NOMO-1 treated with dmso at 0.1 percent for 144 hours (cell line): Measurements from ENCODE around the gene RP9.
A peak's percentile ranks its signal among the peaks of the same experiment; 100 is the strongest.

Experiments used
- DNase-seq: peaks from one replicate; lab custom pipeline; 2025; ENCODE audit not compliant: unreplicated experiment; lab: John Stamatoyannopoulos, UW

The RP9 gene, protein sequence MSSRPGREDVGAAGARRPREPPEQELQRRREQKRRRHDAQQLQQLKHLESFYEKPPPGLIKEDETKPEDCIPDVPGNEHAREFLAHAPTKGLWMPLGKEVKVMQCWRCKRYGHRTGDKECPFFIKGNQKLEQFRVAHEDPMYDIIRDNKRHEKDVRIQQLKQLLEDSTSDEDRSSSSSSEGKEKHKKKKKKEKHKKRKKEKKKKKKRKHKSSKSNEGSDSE

DNA sequence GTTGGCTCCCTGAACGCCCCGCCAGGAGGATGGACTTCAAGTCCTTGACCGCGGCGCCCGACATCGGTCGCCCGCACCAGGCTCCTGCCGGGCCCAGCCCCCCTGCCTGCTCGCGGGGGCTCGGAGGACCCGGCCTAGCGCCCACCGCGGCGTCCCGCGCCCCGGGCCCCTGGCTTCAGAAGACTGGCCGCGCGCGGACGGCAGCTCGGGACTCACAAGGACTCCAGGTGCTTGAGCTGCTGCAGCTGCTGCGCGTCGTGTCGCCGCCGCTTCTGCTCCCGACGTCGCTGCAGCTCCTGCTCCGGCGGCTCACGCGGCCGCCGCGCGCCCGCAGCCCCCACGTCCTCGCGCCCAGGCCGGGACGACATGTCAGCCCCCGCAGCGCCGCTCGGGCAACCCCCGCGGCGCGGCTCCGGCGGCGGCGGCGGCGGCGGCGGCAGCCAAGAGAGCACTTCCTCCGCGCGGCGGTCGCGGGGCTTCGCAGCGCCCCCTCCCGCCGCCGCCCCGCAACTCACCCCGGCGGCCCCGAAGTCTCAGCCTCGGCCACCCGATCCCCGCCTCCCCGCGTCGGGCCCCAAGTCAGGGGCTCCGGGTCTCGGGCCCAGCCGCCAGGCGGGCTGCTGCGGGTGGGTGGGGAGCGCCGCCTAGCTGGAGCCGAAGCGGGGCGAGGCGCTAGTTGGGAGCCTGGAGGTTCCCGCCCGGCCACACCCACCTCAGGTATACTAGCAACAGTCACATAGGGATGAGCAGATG, at the start of gene RP9:
Gene RP9, minus strand, starts transcription at position 400 of the 753 bp plus-strand sequence. Its CDS starts 32 bp downstream, at position 368.
- peak; percentile 88 for DNase-seq

DNA sequence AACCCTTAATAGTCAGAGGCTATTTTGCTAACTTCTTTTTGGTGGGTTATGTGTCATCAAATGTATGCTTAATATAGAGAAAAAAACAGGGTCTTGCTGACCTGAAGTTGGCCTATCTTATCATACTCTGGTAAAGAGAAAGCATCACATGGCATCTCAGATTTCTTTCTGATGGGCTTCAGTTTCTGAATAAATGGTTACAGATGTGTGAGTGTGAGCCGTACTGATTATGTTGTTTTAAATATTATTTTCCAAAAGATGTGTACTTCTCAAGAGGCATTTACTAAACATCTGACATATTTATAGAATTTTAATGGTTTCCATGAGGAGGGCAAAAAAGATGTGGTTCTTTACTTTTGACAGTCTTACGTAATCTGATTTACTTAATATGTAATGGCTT, 48.6 kb upstream of the RP9 start:
- DNase-seq, result no peak

DNA sequence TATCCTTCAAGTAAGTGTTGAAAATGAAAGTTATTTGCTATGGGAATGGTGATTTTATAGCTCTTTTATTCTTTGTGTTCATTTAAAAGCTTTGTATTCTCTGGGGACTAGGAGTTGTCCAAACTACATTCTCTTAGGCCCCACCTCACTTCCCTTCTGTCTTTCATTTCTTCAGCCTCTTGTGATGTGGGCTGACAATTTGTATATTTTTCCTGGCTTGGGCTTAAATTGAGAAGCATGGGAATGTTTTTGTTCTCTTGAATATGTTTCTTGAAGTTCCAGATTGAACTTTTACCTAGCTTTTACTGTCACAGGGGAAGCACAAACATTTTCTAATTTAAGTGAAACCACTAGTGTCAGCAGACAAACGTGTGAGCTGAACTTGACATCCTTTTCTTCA, 48.1 kb upstream of the RP9 start:
- no peak for DNase-seq

DNA sequence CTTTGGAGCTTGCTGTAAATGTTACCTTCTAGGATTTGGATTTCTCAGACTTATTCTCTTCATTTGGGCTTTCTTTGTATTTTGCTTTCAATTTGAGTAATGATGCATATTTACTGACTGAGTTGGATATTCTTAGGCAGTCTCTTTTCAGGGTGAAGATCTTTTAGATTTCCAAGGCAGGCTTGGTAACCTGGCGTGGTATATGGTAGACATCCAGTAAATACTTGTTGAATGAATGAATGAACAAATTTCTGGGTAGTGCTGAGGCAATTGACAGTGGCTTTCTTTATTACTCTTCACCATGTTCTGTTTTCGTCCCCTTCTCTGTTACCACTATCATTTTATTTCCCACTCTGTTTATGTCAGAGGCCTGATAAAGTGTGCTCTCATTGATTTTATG, 47.2 kb upstream of the RP9 start:
- DNase-seq, result no peak

DNA sequence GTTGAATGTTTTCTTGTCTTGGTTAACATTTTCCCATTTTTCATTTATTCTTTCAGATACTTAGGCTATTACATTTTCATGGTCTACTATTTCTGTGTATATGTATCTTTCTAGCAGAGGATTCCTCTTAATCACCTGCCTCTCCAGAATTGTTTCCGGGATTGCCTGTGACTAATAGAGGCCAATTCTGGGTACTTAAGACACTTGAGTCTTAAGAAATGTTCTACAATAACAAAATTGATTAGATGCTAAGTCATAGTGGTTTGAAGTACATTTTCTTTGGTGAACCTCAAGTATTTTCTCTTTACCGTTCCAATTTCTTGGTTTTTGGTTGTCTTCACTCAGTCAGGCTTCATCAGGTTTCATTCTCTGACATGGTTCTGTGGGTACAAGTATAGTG, 46.6 kb upstream of the RP9 start:
- DNase-seq, result no peak

DNA sequence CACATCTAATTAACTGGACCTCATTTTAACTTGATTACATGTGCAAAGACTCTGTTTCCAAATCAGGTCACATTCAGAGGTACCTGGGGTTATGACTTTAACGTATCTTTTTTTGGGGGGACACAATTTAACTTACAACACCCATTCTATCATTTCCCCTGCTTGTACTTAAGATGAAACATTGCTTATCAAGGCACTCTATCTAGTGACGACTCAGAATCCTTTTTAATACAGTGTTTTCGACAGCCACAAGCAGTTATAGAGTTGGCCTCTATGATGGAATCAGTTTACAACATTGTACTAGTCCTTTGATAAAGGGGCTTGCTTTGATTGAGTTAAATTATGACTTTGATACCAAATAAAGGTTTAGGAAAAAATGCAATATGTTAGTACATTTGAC, 42.9 kb upstream of the RP9 start:
- no peak for DNase-seq

DNA sequence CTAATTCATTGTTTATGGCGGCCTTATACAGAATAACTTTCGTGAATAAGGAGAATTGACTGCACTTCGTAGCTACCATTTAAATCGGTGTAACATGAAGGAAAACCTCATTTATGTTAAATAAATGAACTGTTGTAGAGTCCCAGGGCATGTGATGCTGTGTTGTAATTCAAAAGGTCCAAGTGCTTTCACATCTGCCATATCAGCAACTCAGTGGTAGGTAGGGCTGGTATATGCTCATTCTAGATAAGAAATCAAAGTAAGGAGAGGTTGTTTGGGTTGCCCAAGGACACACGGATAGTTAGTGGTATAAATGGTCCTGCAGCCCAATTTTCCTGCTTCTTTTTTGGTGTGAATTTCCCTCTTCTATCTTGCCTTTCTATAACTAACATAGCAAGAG, 36.0 kb upstream of the RP9 start:
- no peak for DNase-seq

DNA sequence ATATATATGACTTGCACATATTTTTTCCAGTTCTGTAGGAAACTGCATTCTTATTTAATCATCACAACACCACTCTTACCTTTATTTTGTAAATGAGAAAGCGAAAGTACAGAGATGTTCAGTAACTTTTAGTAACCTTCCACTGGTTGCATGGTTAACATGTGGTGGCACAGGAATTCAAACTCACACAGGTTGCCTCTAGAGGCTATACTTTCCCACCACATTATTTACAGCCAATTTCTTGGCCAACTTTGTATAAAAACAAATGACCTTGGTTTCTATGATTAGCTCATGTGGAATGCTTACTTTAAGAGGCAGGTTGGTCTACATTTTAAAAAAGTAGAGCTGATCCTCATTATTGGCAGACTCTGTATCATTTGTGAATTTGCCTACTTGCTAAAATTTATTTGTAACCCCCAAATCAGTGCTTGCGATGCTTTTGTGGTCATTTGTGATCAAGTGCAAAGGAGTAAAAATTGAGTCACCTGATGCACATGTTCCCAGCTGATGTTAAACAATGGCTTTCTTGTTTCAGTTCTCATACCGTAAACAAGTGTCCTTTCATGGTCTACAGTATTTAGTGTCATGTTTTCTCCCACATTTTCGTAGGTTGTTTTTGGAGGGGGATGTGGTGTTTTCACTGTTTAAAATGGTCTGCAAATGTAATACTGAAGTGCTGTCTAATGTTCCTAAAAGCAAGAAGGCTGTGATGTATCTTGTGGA, 35.0 kb upstream of the RP9 start:
- no peak for DNase-seq

DNA sequence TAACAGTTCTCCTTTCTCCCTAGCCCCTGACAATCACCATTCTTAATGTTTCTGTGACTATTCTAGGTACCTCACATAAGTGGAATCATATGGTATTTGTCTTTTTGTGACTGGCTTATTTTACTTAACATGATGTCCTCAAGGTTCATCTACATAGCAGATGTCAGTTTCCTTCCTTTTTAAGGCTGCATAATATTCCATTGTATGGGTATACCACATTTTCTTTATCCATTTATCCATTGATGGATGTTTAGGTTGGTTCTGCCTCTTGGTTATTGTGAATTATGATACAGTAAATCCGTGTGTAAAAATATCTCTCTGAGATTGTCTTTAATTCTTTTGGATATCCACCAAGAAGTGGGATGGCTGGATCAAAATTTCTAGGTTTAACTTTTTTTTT, 33.4 kb upstream of the RP9 start:
- DNase-seq, result no peak

DNA sequence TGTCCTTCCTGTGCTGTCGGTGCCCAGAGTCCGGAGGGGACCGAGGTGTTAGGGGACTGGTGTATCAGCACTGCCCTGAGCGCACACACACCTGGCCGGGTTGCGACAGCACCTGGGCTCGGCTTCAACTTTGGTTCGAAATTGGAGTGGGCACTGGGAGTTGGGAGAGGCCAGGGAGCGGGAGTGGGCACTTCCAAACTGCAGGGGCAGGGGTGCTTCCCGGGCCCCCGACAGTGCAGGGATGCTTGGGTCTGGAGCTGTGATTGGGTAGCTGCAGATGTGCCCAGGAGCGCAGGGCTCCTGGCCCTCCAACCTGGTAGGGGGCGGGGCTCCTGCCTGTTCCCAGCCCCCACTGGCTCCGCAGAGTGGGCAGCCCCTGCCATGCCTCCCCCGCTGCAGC, 27.9 kb upstream of the RP9 start:
- no peak for DNase-seq

DNA sequence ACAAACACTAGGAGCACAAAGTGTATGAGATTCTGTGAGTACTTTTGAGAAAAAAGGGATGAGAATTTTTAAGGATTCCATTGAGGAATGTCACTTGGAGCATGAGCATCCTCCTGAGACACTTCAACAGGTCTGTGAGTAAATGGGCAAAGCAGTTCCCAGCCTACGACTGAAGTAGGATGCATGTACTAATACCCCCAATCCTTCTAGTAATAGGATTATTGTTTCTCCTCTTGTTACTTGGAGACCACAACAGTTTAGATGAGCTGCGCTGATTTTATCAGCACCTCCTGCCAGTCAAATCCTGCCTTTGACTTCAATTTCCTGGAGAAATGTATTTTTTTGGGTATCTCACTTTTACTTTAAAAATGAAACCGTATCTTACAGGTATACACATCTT, 21.0 kb upstream of the RP9 start:
- no peak for DNase-seq

DNA sequence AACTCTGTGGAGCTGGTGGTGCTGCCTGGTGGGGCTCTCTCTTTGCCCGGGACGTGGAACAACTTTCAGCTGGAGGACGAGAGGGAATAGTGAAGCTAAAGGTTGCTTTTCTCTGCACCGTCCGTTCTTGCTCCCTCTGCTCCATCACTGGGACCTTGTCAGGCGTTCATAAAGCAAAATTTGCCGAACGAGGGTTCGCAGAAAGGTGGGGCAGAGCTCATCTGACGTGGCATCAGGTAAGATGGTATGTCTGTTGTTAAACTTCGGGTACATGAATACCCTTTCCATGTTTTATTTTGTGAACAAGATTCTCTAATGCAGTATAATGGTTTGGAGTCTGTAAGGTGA, 20.6 kb upstream of the RP9 start:
- no peak for DNase-seq

DNA sequence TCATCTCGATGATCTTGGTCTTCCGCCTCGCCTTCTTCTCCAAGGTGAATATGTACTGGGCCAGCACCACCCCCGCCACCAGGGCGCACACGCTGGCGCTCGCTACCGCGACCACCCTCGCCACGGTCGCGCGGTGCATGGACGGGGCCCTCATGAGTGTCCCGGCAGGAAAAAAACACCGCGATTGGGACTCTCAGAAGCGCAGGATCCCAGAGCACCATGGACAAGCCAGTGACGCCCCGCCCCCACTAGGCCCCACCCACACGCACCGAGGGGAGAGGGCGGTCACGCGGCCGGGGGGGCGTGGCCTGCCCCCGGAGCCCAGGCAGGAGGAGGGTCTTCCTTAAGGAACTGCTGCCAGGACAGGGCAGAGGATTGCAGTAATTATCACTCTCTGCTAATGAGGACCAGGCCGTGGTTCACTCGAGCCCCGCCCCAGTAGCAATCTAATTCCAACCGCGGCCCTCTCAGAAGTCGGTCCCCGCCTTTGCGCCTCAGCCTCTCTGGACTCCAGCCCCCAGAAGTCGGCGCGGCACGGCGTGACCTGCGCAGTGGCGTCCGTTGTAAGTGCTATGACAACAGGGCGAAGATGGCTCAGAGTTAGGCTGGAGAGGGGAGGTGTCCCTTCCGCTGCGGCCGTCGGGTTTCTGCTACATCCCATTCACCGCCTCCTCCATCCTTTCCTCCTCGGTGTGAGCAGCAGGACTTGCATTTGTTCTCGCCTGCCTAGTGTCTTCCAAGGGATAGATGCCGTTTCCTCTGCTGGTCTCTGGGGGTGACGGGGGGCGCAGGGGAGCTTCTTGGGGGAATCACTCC, 20.0 kb upstream of the RP9 start, which contains the start of gene BBS9:
Gene BBS9, plus strand, starts transcription at position 575 of the 816 bp plus-strand sequence. CDS start 16,689 bp downstream, outside the sequence.
- DNase-seq, result peak; percentile 98

DNA sequence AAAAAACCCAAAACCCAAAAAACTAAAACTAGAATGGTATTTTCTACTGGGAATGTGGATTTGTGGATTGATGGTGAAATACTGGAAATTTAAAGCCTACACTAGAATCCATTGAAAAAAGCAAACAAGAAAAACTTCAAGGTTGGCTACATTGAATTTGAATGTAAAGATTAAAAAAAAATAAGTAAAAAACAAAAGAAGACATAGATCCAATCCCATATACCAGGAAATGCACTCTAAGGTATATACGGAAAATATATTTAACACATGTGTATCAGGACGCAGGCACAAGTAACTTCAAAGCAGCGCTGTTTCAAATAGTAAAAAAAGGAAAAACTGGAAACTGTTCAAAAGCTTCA, 19.4 kb upstream of the RP9 start:
- no peak for DNase-seq

DNA sequence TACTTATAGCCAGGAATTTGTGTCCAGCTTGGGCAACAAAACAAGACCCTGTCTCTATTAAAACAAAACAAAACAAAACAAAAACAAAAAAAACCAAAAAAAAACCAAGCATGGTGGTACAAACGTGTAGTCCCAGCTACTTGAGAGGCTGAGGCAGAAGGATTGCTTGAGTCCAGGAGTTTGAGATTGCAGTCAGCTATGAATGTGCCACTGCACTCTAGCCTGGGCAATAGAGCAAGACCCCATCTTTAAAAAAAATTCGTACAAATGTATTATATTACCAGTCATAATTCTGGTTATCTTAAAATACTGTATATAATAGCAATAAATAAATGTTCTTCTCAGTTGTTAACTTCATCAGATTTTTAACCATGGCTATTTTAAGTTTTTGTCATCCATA, 17.9 kb upstream of the RP9 start:
- DNase-seq, result no peak

DNA sequence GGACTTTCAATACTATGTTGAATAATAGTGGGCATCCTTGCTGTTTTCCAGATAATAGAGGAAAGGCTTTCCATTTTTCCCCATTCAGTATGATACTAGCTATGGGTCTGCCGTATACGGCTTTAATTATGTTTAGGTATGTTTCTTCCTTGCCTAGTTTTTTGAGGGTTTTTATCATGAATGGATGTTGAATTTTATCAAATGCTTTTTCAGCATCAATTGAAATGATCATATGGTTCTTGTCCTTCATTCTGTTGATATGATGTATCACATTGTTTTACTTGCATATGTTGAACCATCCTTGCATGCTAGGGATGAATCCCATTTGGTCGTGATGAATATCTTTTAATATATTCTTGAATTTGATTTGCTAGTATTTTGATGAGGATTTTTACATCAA, 9.2 kb upstream of the RP9 start:
- DNase-seq, result no peak

DNA sequence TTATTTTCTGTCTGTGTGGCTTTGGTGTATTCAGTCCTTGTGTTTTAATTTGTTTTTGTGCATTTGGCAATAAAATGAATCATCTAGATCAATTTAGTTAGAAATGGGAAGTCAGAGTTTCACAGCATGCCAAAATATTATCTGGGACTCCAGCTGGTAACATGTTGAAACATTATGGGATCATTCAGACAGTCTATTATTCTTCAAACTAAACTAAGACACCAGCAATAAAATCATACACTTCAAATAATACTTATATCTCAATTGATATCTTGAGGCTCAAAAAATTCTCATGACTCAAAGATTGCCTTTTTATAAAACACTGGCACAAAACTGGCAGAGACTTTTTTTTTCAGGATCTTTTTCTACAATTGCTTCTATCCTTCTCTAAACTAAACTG, 5.8 kb upstream of the RP9 start:
- no peak for DNase-seq

DNA sequence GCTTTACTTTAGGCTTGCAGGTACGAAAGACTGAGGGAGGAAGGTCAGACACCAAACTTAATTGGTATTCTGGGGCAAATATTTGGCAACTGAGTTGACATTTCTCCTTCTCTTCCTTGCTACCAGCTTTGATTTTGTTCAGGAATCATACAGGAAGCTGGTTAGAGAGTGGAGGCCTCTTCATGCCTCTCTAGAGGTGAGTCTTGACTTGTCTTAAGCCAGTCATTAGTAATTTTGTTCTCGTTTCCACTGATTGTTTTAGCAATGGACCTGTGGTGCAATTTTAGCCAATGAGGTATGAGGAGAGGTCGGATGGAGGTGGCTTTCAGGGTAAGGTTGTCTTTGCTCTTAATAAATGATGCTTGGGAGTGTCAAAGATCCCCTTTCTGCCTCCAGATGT, 2.4 kb upstream of the RP9 start:
- DNase-seq, result no peak

DNA sequence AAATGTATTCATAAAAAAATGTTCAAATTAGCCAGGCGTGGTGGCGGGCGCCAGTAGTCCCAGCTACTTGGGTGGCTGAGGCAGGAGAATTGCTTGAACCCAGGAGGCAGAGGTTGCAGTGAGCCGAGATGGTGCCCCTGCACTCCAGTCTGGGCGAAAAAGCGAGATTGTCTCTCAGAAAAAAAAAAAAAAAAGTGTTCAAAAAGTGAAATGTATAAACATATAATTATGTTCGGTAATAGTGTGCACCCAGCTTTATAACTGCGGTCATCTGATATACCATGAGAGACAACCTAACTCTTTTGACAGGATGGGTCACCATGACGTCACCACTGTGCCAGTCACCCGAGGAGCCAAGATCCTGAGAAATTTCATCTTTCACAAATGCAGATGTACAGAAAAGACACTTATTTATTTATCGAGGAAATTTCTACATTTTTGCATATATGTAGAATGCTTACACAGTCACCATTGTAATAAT, 594 bp upstream of the RP9 start:
- DNase-seq, result no peak

DNA sequence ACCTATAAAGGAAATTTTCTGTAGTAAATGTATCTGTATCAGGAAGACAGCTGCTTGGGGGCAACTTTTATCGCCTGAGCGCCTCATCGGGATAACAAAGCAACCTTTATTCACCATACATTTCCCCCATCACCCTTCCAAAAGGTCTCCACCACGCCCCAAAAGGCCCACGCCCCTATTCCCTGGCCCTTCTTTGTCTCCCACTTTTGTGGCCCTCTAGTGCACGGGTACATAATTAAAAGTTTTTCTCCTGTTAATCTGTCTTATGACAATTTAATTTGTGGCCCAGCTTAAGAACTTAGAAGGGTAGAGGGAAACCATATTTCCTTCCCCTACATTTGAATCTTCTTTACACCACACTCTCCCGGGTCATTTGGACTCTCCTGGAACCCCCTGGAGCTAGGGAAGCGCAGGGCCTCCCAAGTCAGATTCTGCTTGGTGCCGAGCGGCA, 625 bp downstream of the RP9 start:
- DNase-seq, result no peak
